Common myeloid progenitor, CD34-positive (primary cell): ENCODE measurements around the gene ABITRAM.
"Not testable (repeated sequence)": the region's sequence is repeated elsewhere in the genome, so short reads cannot be mapped to it uniquely, and the experiment has no call there.

Experiments used
- CTCF ChIA-PET: fragments of 350-600 bp; sonication (Branson Sonifier 250); formaldehyde crosslinking; loops from one replicate; lab custom pipeline; 2021; ENCODE audit warnings: antibody characterized with exemption; lab: Charles Lee
- POLR2A ChIA-PET: fragments of 350-600 bp; sonication (Branson Sonifier 250); formaldehyde crosslinking; loops from one replicate; lab custom pipeline; 2021; ENCODE audit warnings: antibody characterized with exemption; lab: Charles Lee
- DNase-seq, 3 donors: peaks; one replicate each; pipeline versions ENCODE4 v3.0.0 to v3.0.0-alpha.2; 2013
- H3K27ac ChIP-seq, 2 experiments: 1 replicate in 1 of 2; 2 replicates in 1 of 2; pipeline ENCODE4 v1.7.0; 2013; ENCODE audit warnings: inconsistent platforms in 2 of 2, low read length in 2 of 2, mild to moderate bottlenecking in 2 of 2, low read depth in 1 of 2, moderate library complexity in 1 of 2; ENCODE audit not compliant: severe bottlenecking in 2 of 2, insufficient read depth in 1 of 2, poor library complexity in 1 of 2
- H3K27me3 ChIP-seq, 5 experiments: replicated peaks in 2 of 5; 1 replicate in 3 of 5; 2 replicates in 2 of 5; pipeline versions ENCODE4 v1.6.1 to v1.7.0; 2013; ENCODE audit warnings: low read length in 4 of 5, mild to moderate bottlenecking in 2 of 5, moderate library complexity in 2 of 5, inconsistent platforms in 1 of 5; ENCODE audit not compliant: insufficient read depth in 5 of 5, control insufficient read depth in 4 of 5
- H3K36me3 ChIP-seq, 4 experiments: 1 replicate in 2 of 4; 2 replicates in 2 of 4; pipeline versions ENCODE4 v1.6.1 to v1.7.0; 2013; ENCODE audit warnings: low read length in 3 of 4, control low read depth in 1 of 4, mild to moderate bottlenecking in 1 of 4; ENCODE audit not compliant: control insufficient read depth in 4 of 4, insufficient read depth in 4 of 4
- H3K4me1 ChIP-seq, 4 experiments: 1 replicate in 3 of 4; 2 replicates in 1 of 4; pipeline versions ENCODE4 v1.6.1 to v1.7.1; 2013; ENCODE audit warnings: low read length in 3 of 4, mild to moderate bottlenecking in 3 of 4, control low read depth in 1 of 4, inconsistent platforms in 1 of 4, moderate library complexity in 1 of 4; ENCODE audit not compliant: control insufficient read depth in 4 of 4, insufficient read depth in 4 of 4; ENCODE audit errors: control extremely low read depth in 1 of 4
- H3K4me3 ChIP-seq, 7 experiments: 1 replicate in 4 of 7; 2 replicates in 3 of 7; pipeline versions ENCODE4 v1.5.1 to v1.7.0; 2013; ENCODE audit warnings: mild to moderate bottlenecking in 7 of 7, low read length in 6 of 7, moderate library complexity in 6 of 7, inconsistent platforms in 2 of 7, low read depth in 2 of 7, control low read depth in 1 of 7; ENCODE audit not compliant: insufficient read depth in 4 of 7, control insufficient read depth in 1 of 7; ENCODE audit errors: extremely low read depth in 1 of 7
- H3K9me3 ChIP-seq, 5 experiments: 1 replicate in 4 of 5; 2 replicates in 1 of 5; pipeline versions ENCODE4 v1.6.1 to v1.7.1; 2013; ENCODE audit warnings: low read length in 4 of 5, mild to moderate bottlenecking in 2 of 5, inconsistent platforms in 1 of 5, low read depth in 1 of 5, moderate library complexity in 1 of 5; ENCODE audit not compliant: control insufficient read depth in 4 of 5, insufficient read depth in 2 of 5; ENCODE audit errors: control extremely low read depth in 1 of 5
- WGBS: methylation state at CpG from one replicate; pipeline ENCODE4 v1.1.5; 2013; ENCODE audit not compliant: insufficient coverage; 5-methylcytosine and 5-hydroxymethylcytosine counted together

The ABITRAM gene

GRCh38 chr9:108910914-108911313, 23.3 kb upstream of the ABITRAM start:
- no peak for DNase-seq
- ChIA-PET CTCF (no interaction called here), POLR2A (no interaction called here)
- Histone ChIP-seq H3K9me3 (no peaks in the 10 kb centered on the region), H3K4me1 (no peaks in the 10 kb centered on the region), H3K27me3 (no peaks in the 10 kb centered on the region), H3K27ac (no peak overlapping the region), H3K36me3 (peaks cover 19 to 78% (median 61%) of the 10 kb centered on the region in 4 experiments), H3K4me3 (no peak overlapping the region)
- WGBS = no CpG with 5 or more reads among the region's 2 CpGs

- Histone ChIP-seq H3K9me3 (no peaks in the 10 kb centered on the region), H3K4me3 (no peak overlapping the region), H3K4me1 (no peaks in the 10 kb centered on the region), H3K36me3 (peaks cover 21 to 78% (median 58%) of the 10 kb centered on the region in 4 experiments), H3K27ac (no peak overlapping the region), H3K27me3 (no peaks in the 10 kb centered on the region)
- no peak for DNase-seq
- CTCF ChIA-PET = no interaction called here
- WGBS = no CpG with 5 or more reads among the region's 1 CpG
- POLR2A ChIA-PET = no interaction called here
These were observed 22.4 kb upstream of the ABITRAM start for GRCh38 chr9:108911820-108912219.

GRCh38 chr9:108913391-108913790, 20.8 kb upstream of the ABITRAM start:
- ChIA-PET CTCF (no interaction called here), POLR2A (no interaction called here)
- Histone ChIP-seq H3K4me3 (no peak overlapping the region), H3K9me3 (no peaks in the 10 kb centered on the region), H3K27ac (no peak overlapping the region), H3K36me3 (peaks cover 19 to 80% (median 55%) of the 10 kb centered on the region in 4 experiments), H3K27me3 (no peaks in the 10 kb centered on the region), H3K4me1 (no peaks in the 10 kb centered on the region)
- 95% methylated on average over 4 of the region's 5 CpGs for WGBS
- no peak for DNase-seq

GRCh38 chr9:108919517-108919916, 14.7 kb upstream of the ABITRAM start:
- Histone ChIP-seq H3K4me3 (no peak overlapping the region), H3K4me1 (no peaks in the 10 kb centered on the region), H3K27ac (no peak overlapping the region), H3K27me3 (no peaks in the 10 kb centered on the region), H3K9me3 (no peaks in the 10 kb centered on the region), H3K36me3 (peaks cover 21 to 72% (median 57%) of the 10 kb centered on the region in 4 experiments)
- DNase-seq = no peak
- ChIA-PET CTCF (interaction anchor here (0.6 kb wide), 1 partner anchor 671 kb away, joined by 3 read pairs; no protein-coding TSS in a partner anchor), POLR2A (no interaction called here)
- 96% methylated on average over 5 of the region's 6 CpGs for WGBS

GRCh38 chr9:108920401-108920800, 13.8 kb upstream of the ABITRAM start:
- H3K4me3 ChIP-seq, H3K27me3 ChIP-seq, H3K4me1 ChIP-seq, DNase-seq, H3K27ac ChIP-seq, H3K9me3 ChIP-seq, POLR2A ChIA-PET, CTCF ChIA-PET: not testable (repeated sequence)
- peaks cover 20 to 75% (median 61%) of the 10 kb centered on the region in 4 experiments for H3K36me3 ChIP-seq
- WGBS = 100% methylated on average over 1 of the region's 1 CpG

GRCh38 chr9:108921200-108921599, 13.0 kb upstream of the ABITRAM start:
- DNase-seq = no peak
- POLR2A ChIA-PET = interaction anchor here (0.6 kb wide), 1 partner anchor 241 kb away, joined by 3 read pairs; no protein-coding TSS in a partner anchor
- CTCF ChIA-PET = no interaction called here
- Histone ChIP-seq H3K9me3 (no peaks in the 10 kb centered on the region), H3K4me1 (no peaks in the 10 kb centered on the region), H3K27ac (no peak overlapping the region), H3K4me3 (no peak overlapping the region), H3K27me3 (no peaks in the 10 kb centered on the region), H3K36me3 (peaks cover 17 to 77% (median 59%) of the 10 kb centered on the region in 4 experiments)
- no CpG with 5 or more reads among the region's 1 CpG for WGBS

- H3K4me3 ChIP-seq = no peak overlapping the region
- no peak for DNase-seq
- H3K9me3 ChIP-seq = no peaks in the 10 kb centered on the region
- H3K36me3 ChIP-seq = peaks cover 15 to 85% (median 46%) of the 10 kb centered on the region in 4 experiments
- ChIA-PET POLR2A (no interaction called here), CTCF (no interaction called here)
- H3K27me3 ChIP-seq = no peaks in the 10 kb centered on the region
- no peaks in the 10 kb centered on the region for H3K4me1 ChIP-seq
- H3K27ac ChIP-seq = no peak overlapping the region
These were observed 9.7 kb upstream of the ABITRAM start for GRCh38 chr9:108924466-108924865.
